Mucosa of rectum (tissue), 2 donors: ENCODE measurements around the gene ELOA.
"Not testable (repeated sequence)": the region's sequence is repeated elsewhere in the genome, so short reads cannot be mapped to it uniquely, and the experiment has no call there.

Experiments
- H3K27ac ChIP-seq, 2 donors: one replicate each; pipeline ENCODE4 v1.7.0; 2013; ENCODE audit warnings: inconsistent platforms in 2 of 2, low read depth in 2 of 2, low read length in 2 of 2
- H3K27me3 ChIP-seq, 2 donors: one replicate each; pipeline ENCODE4 v1.7.0; 2013; ENCODE audit warnings: low read length in 2 of 2; ENCODE audit not compliant: control insufficient read depth in 2 of 2, insufficient read depth in 2 of 2
- H3K36me3 ChIP-seq, 2 donors: one replicate each; pipeline ENCODE4 v1.7.0; 2013; ENCODE audit warnings: low read length in 2 of 2; ENCODE audit not compliant: control insufficient read depth in 2 of 2, insufficient read depth in 2 of 2
- H3K4me1 ChIP-seq, 2 donors: one replicate each; pipeline ENCODE4 v1.7.0; 2013; ENCODE audit warnings: low read length in 2 of 2, mild to moderate bottlenecking in 1 of 2; ENCODE audit not compliant: control insufficient read depth in 2 of 2, insufficient read depth in 2 of 2
- H3K4me3 ChIP-seq, 2 donors: one replicate each; pipeline ENCODE4 v1.7.0; 2013; ENCODE audit warnings: low read length in 2 of 2
- H3K9ac ChIP-seq, 2 donors: one replicate each; pipeline ENCODE4 v1.7.0; 2013; ENCODE audit warnings: low read length in 2 of 2, low read depth in 1 of 2, mild to moderate bottlenecking in 1 of 2
- H3K9me3 ChIP-seq, 2 donors: one replicate each; pipeline ENCODE4 v1.7.0; 2013; ENCODE audit warnings: low read length in 2 of 2; ENCODE audit not compliant: control insufficient read depth in 2 of 2
- donor health status: healthy.
- donor health status: Normal muscosa, but diverticular disease.

The ELOA gene

DNA sequence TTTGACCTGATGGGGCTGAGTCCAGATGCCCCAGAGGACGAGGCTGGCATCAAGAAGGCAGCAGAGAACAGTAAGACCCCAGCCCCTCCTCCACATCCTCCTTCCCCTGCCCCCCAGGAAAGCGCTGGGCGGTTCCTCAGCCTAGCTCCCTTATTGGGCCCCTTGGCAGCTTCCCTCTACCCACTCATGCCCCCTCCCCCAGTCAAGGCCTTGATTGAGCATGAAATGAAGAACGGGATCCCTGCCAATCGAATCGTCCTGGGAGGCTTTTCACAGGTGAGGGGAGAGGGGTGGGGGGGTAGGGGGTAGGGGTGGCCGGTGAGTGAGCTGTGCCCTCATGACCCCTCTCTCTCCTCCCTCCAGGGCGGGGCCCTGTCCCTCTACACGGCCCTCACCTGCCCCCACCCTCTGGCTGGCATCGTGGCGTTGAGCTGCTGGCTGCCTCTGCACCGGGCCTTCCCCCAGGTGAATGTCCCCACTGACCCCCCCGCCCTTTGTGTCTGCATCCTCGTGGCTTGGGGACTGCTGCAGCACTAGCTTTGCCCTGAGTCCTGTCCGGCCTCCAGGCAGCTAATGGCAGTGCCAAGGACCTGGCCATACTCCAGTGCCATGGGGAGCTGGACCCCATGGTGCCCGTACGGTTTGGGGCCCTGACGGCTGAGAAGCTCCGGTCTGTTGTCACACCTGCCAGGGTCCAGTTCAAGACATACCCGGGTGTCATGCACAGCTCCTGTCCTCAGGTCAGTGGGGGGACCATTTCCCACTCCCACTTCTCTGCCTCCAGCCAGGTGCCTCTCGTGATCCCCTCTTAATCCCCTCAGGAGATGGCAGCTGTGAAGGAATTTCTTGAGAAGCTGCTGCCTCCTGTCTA lies 50.8 kb downstream of the ELOA start:
- H3K4me3 ChIP-seq: no peak overlapping the region
- H3K27me3 ChIP-seq: no peaks in the 10 kb centered on the region
- peaks cover 36 to 60% of the 10 kb centered on the region in 2 donors for H3K4me1 ChIP-seq
- peaks cover 25 to 31% of the 10 kb centered on the region in 2 donors for H3K36me3 ChIP-seq
- no peak overlapping the region for H3K9ac ChIP-seq
- peak overlapping the region in 1 of 2 donors; percentile 4 for H3K27ac ChIP-seq
- H3K9me3 ChIP-seq: no peaks in the 10 kb centered on the region

DNA sequence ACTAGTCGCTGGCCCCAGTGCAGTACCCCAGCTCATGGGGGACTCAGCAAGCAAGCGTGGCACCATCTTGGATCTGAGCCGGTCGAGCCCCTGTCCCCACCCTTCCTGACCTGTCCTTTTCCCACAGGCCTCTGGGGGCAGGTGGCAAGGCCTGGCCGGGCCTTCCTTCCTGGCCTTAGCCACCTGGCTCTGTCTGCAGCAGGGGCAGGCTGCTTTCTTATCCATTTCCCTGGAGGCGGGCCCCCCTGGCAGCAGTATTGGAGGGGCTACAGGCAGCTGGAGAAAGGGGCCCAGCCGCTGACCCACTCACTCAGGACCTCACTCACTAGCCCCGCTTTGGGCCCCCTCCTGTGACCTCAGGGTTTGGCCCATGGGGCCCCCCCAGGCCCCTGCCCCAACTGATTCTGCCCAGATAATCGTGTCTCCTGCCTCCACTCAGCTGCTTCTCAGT lies 51.5 kb downstream of the ELOA start:
- H3K4me3 ChIP-seq, H3K9me3 ChIP-seq, H3K27me3 ChIP-seq, H3K27ac ChIP-seq, H3K9ac ChIP-seq: not testable (repeated sequence)
- Histone ChIP-seq H3K36me3 (peaks cover 25 to 31% of the 10 kb centered on the region in 2 donors), H3K4me1 (peaks cover 42 to 66% of the 10 kb centered on the region in 2 donors)

DNA sequence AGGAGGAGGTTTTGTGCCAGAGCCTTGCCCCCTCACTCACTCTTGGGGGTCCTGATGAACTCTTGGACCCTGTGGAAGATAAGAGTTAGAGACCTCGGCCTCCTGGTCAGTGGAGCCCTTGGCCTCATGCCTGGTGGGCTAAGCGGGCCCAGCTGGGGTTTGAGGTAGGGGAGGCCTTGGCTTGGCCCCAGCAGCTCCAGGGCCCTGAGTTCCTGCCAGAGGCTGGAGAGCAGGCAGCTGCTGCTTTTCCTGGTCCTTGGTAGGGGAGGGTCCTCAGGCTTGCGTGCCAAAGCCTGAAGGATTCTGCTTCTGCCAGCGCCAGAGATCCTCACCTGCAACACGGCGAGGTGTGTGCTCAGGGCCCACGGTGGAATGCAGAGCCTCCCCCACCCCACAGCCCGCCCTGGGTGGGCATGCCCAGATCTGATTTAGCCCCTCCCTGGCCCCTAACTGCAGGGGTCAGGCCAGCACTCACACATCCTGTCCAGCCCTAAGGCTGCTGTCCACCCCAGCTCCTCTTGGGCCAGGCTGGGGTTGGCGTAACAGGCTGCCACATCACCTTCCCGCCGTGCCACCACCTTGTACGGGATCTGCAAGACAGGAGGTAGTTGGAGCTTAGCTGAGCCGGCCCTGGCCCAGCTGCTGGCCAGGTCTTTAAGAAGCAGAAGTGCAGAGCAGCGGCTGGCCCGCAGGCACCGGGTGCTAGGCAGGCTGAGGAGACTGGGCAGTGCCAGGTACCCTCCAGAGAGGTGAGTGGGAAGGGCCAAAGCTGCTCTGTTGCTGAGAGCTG lies 52.6 kb downstream of the ELOA start:
- Histone ChIP-seq H3K9me3 (no peaks in the 10 kb centered on the region), H3K27ac (no peak overlapping the region), H3K4me1 (peaks cover 40 to 61% of the 10 kb centered on the region in 2 donors), H3K36me3 (peaks cover 25 to 31% of the 10 kb centered on the region in 2 donors), H3K9ac (no peak overlapping the region), H3K27me3 (no peaks in the 10 kb centered on the region), H3K4me3 (no peak overlapping the region)

DNA sequence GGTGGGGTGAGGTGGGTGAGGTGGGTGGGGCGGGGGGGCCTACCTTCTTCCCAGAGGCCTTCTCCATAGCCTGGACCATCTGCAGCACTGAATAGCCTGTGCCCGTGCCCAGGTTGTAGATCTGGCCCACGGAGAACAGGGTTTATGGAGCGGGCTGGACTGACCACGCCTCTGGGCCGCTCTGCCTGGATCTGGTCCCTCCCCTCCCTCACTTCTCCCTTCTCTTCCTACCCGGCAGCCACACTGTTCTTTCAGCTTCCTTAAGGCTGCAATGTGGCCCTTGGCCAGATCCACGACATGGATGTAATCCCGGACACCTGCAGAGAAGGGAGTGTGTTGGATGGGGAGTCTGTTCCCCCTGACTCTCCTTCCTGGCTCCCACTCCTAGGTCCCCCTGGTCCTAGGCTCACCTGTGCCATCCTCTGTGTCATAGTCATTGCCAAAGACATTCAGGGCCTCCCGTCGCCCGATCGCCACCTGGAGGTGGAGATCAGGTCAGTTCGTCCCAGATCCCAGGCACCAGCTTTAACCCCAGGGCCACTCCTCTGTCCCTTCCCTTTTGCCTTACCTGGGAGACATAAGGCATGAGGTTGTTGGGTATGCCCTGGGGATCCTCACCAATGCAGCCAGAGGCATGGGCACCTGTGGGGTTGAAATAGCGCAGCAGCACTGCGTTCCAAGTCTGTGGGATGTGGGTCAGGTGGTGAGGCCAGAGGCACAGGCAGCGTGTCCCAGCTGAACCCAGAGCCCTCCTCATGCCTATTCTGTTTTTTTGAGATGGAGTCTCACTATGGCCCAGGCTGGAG lies 53.4 kb downstream of the ELOA start:
- H3K36me3 ChIP-seq: peaks cover 25 to 31% of the 10 kb centered on the region in 2 donors
- peak overlapping the region in 1 of 2 donors; percentile 20 for H3K4me3 ChIP-seq
- H3K9me3 ChIP-seq: no peaks in the 10 kb centered on the region
- peaks cover 42 to 64% of the 10 kb centered on the region in 2 donors for H3K4me1 ChIP-seq
- peak overlapping the region; percentile 65 to 80 for H3K27ac ChIP-seq
- H3K9ac ChIP-seq: peak overlapping the region; percentile 23 to 24
- no peaks in the 10 kb centered on the region for H3K27me3 ChIP-seq

DNA sequence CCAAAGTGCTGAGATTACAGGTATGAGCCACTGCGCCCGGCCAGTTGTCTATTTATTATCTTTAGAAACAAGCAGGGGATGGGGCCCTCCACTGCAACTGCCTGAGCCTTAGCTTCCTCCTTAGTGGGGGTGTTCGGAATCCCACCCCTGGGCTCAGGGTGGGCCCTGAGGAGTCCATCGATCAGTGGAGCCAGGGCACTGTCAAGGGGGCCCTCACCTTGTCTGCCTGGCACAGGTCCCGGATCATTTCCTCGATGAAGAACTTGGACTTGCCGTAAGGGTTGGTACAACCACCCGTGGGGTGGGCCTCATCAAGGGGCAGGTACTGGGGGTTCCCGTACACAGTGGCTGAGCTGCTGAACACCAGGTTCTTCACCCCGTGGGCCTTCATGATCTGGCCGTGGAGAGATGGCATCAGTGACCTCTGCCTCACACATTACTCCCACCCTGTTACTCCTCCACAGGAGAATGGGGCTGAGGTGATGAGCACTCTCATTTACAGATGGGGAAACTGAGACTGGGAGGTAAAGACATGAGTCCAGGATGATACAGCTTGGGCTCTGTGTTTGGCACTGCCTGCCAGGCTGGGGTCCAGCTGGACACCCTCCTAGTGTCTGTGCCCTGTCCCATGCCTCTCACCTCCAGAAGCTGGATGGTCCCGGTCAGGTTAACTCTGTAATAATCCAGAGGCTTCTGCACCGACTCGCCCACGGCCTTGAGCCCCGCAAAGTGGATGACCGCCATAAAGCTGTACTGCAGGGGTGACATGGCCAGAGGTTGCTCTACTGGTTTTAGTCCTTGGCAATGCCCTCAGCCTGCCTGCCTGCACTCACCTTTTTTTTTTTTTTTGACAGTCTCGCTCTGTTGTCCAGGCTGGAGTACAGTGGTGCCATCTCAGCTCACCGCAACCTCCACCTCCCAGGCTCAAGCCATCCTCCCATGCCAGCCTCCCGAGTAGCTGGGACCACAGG lies 54.5 kb downstream of the ELOA start:
- Histone ChIP-seq H3K9ac (peak overlapping the region in 1 of 2 donors; percentile 98), H3K36me3 (peaks cover 28 to 31% of the 10 kb centered on the region in 2 donors), H3K9me3 (no peaks in the 10 kb centered on the region), H3K27ac (peak overlapping the region in 1 of 2 donors; percentile 99), H3K27me3 (no peaks in the 10 kb centered on the region), H3K4me1 (peaks cover 35 to 55% of the 10 kb centered on the region in 2 donors), H3K4me3 (peak overlapping the region; percentile 26 to 93)

DNA sequence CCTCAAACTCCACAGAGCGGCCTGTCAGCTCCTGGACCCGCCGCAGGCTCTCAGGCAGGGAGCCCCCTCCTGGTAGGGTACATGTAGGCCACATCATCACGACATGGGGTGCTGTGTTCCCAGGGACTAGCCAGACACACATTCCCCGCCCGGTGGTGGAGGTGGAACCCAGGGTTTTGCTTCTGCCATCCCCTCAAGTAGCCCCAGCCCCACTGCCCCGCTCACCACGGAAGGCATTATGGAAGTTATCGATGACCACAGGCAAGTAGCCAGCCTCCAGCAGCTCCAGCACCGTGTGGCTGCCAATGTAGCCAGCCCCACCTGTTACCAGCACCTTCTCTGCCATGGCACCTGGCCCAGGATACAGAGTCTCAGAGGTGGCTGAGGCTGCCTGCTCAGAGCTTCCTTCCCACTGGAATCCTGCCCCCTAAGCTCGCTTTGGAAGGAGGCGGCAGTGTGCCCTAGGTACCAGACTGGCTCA lies 55.4 kb downstream of the ELOA start:
- peaks cover 29 to 45% of the 10 kb centered on the region in 2 donors for H3K4me1 ChIP-seq
- no peaks in the 10 kb centered on the region for H3K9me3 ChIP-seq
- peak overlapping the region; percentile 96 to 99 for H3K27ac ChIP-seq
- H3K36me3 ChIP-seq: peaks cover 23 to 28% of the 10 kb centered on the region in 2 donors
- H3K27me3 ChIP-seq: no peaks in the 10 kb centered on the region
- H3K4me3 ChIP-seq: peak overlapping the region; percentile 92 to 93
- peak overlapping the region; percentile 92 to 98 for H3K9ac ChIP-seq

DNA sequence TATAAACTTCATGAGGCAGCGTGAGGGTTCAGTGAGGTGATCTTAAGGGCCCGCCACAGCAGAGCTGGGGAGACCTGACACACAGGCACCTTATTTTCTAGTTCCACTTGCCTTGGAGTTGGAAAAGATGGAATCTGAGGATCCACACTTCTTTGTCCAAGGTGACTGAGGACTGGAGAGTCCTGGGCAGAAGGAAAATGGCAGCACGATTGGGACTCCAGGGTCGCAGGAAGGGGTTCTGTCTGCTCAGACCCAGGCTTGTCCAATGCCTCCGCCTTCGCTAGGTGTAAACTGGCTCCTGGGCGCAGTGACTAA lies 55.9 kb downstream of the ELOA start:
- peak overlapping the region; percentile 92 to 93 for H3K4me3 ChIP-seq

DNA sequence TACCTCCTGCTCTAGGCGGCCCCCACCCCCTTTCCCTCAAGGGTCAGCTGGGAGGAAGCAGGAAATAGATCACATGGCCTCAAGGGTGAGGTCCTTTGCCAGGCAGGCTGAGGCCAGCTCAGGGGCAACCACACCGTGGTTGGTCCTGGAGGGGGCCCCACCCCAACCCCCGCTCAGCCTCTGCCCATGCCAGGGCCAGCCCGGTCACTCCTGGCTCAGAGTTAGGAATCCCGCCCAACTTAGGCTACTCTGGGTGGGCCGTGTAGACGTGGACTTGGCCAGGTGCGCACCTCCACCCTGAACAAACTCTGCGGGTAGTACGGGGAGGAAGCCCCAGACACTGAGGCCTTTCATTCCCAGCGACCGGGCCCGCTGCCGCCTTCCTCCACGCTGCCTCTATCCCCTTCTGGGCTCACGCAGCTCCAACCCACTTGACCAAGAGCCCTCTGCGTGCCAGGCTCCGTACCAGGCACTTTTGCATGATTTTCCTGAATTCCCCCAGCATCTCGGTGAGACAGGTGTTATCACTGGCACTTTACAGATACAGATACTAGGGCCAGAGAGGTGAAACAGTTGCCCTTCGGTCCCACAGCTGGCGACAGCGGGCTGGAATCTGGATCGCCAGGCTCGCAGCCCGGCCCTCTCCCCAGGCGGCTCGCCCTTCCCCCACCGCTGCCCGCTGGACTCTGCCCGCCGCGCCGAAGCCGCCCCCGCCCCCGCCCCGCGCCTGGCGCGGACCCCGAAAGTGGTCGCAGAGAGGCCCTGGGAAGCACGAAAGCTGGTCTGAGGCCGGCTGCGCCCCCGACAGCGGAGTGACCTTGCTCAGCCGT lies 56.5 kb downstream of the ELOA start:
- peak overlapping the region; percentile 92 to 98 for H3K9ac ChIP-seq
- peak overlapping the region; percentile 92 to 93 for H3K4me3 ChIP-seq
- peaks cover 29 to 45% of the 10 kb centered on the region in 2 donors for H3K4me1 ChIP-seq
- H3K36me3 ChIP-seq: peaks cover 27 to 28% of the 10 kb centered on the region in 2 donors
- H3K27me3 ChIP-seq: no peaks in the 10 kb centered on the region
- H3K9me3 ChIP-seq: no peaks in the 10 kb centered on the region
- peak overlapping the region; percentile 96 to 99 for H3K27ac ChIP-seq

More for the DNA sequence above, 55.9 kb downstream of the ELOA start:
- H3K4me1 ChIP-seq: peaks cover 29 to 45% of the 10 kb centered on the region in 2 donors
- H3K9me3 ChIP-seq: no peaks in the 10 kb centered on the region
- peaks cover 23 to 29% of the 10 kb centered on the region in 2 donors for H3K36me3 ChIP-seq
- peak overlapping the region; percentile 96 to 99 for H3K27ac ChIP-seq
- peak overlapping the region; percentile 92 to 98 for H3K9ac ChIP-seq
- H3K27me3 ChIP-seq: no peaks in the 10 kb centered on the region
